D721Med (cell line): ENCODE results near the gene GPHB5.

ENCODE experiments used
- DNase-seq: peaks from one replicate; pipeline ENCODE4 v3.0.0; 2011; ENCODE audit warnings: low spot score; ENCODE audit not compliant: insufficient read length
- FAIRE-seq: peaks from 2 replicates; lab custom pipeline; 2011; peaks lifted over from hg19 to GRCh38; lab: Jason Lieb, UNC
- TF ChIP-seq, protein P1 (sequence below): IDR thresholded peaks from 2 replicates; pipeline ENCODE4 v1.5.1; 2012; ENCODE audit warnings: mild to moderate bottlenecking, control low read depth; ENCODE audit not compliant: insufficient read depth; ENCODE audit errors: missing control alignments

The GPHB5 gene

DNA sequence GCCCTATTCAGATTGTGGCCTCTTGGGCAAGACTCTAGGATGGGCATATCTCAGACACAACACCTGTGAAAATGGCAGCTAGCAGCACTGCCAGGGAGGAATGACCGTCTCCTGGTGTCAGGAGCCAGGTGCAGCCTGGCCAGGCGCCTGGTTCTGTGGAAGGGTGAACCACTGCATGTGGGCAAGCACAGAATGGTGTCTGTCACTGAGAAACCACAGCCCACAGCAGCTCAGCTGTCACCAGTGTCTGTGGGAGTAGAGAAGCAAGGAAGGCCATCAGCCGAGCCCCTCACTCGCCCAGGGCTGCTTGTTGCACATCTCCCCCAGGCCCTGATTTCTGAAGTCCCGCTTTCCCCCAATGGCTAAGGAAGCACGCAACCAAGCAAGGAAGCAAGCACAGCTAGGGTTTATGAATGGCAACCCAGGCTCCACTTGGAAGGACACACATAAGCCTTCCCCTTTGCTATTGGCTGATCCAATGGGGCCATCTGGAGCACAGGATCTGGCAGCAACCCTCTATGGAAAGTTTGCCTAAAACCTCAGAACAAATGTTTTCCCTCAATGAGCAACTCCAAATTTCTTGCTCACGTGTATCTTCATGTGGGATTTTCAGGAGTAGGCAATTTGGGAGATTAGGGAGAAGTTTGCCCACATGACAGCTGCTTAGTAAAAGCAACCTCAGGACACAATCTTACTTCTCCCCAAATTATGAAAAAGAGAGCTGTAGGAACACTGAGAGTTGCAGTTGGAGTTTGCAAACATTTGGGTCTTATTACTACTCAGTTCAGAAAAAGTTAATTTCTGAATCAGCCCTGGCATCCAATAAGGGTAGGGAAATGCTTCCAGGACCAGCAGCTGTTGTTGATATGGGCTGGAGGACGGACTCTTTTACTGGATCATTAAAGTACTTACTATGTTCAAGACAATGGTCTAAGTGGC, 44.7 kb downstream of the GPHB5 start:
- TF ChIP-seq, protein P1, sequence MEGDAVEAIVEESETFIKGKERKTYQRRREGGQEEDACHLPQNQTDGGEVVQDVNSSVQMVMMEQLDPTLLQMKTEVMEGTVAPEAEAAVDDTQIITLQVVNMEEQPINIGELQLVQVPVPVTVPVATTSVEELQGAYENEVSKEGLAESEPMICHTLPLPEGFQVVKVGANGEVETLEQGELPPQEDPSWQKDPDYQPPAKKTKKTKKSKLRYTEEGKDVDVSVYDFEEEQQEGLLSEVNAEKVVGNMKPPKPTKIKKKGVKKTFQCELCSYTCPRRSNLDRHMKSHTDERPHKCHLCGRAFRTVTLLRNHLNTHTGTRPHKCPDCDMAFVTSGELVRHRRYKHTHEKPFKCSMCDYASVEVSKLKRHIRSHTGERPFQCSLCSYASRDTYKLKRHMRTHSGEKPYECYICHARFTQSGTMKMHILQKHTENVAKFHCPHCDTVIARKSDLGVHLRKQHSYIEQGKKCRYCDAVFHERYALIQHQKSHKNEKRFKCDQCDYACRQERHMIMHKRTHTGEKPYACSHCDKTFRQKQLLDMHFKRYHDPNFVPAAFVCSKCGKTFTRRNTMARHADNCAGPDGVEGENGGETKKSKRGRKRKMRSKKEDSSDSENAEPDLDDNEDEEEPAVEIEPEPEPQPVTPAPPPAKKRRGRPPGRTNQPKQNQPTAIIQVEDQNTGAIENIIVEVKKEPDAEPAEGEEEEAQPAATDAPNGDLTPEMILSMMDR, result no peak
- FAIRE-seq (no peak), DNase-seq (no peak)

DNA sequence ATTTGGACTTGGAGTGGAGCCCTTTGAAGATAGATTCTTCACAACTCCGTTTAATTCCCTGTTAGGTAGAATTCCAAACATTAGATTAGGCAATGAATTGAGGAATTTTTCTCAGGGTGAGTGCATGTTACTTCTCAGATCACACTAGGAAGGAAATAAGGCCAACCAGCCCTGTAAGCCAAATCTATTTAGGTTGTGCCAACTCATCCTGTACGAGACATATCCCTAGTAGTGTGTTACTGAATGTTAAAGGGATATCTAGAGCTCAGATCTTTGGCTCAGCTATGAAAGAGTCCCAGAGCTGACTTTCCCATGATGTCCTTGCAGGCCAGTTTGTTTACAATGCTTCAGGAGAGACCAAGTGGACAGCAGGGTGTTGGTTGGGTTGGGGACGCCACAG, 45.6 kb downstream of the GPHB5 start:
- no peak for FAIRE-seq
- no peak for DNase-seq
- TF ChIP-seq, protein P1, result no peak

DNA sequence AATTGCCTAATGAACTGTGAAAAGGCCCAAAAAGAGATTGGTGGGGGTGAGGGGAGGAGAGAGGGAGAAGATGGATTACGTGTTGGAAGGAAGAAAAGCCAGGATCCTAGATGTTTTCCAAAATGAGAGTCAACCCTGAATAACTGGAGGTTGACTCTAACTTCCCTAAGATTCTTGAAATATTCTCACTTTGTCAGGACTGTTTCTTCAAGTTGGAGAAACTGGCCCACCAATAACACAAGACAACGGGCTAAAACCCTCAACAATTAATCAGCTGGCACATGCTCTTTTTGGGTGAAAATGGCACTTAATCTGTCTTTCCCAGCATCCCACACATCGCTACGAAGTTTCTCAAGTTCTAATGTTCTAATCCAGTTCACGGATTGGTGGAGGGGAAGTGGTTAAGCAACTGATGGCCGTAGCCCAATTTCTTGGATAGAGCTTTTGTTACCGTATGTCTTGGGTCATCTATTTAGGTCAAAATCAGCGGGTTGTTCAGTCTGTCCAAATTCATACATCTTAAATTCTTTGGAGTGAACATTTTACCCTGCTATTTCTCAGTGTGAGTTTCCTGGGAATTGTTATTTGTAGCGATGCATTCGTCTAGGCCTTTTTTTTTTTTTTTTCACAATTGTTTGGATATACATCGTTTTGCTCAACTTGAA, 49.0 kb downstream of the GPHB5 start:
- FAIRE-seq, result no peak
- TF ChIP-seq, protein P1, result no peak
- DNase-seq, result no peak

DNA sequence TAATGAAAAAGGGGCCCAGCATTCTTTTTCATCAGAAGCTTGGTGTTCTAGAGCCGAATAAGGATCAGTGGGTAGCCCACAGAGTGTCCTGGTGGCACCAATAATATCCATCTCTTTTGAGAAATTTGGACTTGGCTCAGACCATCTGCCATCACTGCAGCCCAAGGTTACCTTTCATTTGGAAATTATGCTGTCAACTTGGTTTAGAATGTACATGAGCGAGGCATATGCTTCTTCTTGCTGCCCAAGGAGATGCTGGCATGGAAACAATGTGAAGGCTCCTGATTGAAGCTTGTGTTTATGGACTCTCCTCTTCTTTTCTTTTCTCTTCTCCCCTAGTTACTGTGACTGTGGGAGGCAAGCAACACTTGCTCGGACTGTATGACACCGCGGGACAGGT, 50.0 kb downstream of the GPHB5 start:
- no peak for DNase-seq
- FAIRE-seq, result no peak
- TF ChIP-seq, protein P1, result no peak

DNA sequence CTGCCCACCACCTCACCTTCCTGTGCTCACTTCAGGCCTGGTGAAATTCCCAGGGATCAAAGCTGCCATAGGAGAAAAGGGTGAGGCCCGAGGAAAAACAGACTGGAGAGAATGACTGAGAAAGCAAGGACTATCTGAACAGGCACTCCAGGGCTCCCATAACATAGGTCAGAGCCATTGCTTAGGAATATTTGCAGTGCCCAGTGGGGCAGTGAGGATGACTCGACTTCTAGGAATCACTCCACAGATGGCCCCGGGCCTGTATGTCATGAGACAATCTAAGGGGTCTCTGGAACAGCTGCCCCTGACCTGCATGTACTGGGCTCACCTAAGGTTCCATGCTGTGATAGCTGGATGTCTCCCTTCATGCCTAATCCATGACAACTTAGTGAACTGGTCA, 51.6 kb downstream of the GPHB5 start:
- DNase-seq (no peak), FAIRE-seq (no peak)
- TF ChIP-seq, protein P1, result no peak

DNA sequence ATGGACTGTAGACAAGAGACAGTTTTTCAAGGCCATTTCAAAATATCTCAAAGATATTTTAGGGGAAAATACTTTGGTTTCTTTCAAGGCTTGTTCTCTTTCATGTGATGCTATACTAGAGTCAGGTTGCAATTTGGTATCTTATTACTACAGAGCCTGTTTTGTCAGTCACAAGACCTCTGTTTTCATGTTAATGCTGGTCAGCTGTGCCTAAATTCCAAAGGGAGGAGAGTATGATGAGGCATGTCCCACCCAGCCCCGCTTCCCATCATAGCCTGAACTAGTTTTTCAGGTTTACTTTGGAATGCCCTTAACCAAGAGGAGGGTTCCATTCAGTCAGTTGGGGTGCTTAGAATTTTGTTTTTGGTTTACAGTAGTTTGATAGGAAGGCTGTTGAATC, 52.6 kb downstream of the GPHB5 start:
- DNase-seq (no peak), FAIRE-seq (no peak)
- TF ChIP-seq, protein P1, result no peak
